PC-9 (cell line): Measurements from ENCODE around the gene FAM131B.

Experiments used
- CTCF ChIP-seq: fragments of 200-600 bp; sonication (generic); conservative IDR thresholded peaks from 2 replicates; pipeline ENCODE4 v1.6.1; 2017; ENCODE audit warnings: mixed run types, antibody characterized with exemption, mild to moderate bottlenecking, moderate library complexity
- EZH2 ChIP-seq: fragments of 200-600 bp; sonication (generic); IDR thresholded peaks from 2 replicates; pipeline ENCODE4 v1.8.0; 2017; ENCODE audit warnings: antibody characterized with exemption, low read depth

DNA sequence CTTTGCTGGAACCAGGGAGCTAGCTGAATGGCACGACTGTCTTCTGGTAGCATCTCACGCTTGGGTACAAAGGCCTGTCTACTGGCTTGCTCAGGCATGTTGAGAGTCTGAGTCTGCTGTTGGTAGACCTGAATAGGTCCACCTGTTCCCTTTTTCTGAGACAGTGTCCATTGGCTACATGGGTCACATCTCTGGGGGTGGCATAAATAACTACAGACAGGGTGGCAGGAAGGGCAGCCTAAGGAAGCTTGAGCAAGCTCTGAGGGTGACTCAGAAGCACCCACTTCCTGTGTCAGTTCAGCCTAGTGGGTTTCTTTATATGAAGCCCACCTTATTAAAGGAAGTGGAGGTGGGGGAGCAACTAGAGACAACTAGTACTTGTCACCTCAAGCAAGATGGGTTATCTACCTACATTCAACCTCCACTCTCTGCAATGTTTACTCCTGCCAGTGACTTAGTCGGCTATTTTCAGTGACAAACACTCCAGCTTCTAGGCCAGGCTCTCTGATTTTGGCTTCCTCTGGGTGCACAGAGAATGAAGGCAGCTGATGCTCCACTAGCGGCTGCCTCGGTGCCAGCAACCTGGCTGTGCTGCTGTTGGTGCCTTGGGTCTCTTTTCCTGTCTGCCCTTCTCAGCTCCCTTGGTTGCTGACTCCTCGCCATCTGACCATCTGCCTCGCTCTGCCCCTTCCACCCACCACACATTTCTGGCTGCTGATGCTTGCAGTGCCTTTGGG is 13.0 kb upstream of the FAM131B start:
- no peak for TF ChIP-seq CTCF
- no peak for TF ChIP-seq EZH2
